Smooth muscle cell (in vitro differentiated cells): ENCODE data around the gene LUC7L2. TPM values are rescaled to one million over a fixed set of nuclear protein-coding genes. Genes with fewer than 3 reads are reported as not detected.

Experiments used
- DNase-seq: peaks from one replicate; lab custom pipeline; 2025; ENCODE audit not compliant: unreplicated experiment; lab: John Stamatoyannopoulos, UW
- H2AFZ ChIP-seq: fragments of 200-600 bp; sonication (generic); 2 replicates; pipeline ENCODE4 v1.6.0; 2016; ENCODE audit warnings: antibody characterized with exemption, low read depth, mild to moderate bottlenecking
- H3F3A ChIP-seq: fragments of 200-600 bp; sonication (generic); 2 replicates; pipeline ENCODE4 v1.6.0; 2017; ENCODE audit warnings: antibody characterized with exemption, low read depth
- H3K27ac ChIP-seq: fragments of 200-600 bp; sonication (generic); 2 replicates; pipeline ENCODE4 v1.5.1; 2016; ENCODE audit warnings: low read depth, mild to moderate bottlenecking
- H3K27me3 ChIP-seq: fragments of 200-600 bp; sonication (generic); 2 replicates; pipeline ENCODE4 v1.6.1; 2016; ENCODE audit warnings: low read depth, mild to moderate bottlenecking
- H3K36me3 ChIP-seq: fragments of 200-600 bp; sonication (generic); 2 replicates; pipeline ENCODE4 v1.5.1; 2016; ENCODE audit warnings: low read depth
- H3K4me1 ChIP-seq: fragments of 200-600 bp; sonication (generic); 2 replicates; pipeline ENCODE4 v1.5.1; 2016; ENCODE audit warnings: low read depth
- H3K4me2 ChIP-seq: fragments of 200-600 bp; sonication (generic); 2 replicates; pipeline ENCODE4 v1.6.0; 2016; ENCODE audit warnings: mild to moderate bottlenecking
- H3K4me3 ChIP-seq: fragments of 200-600 bp; sonication (generic); 2 replicates; pipeline ENCODE4 v1.5.1; 2016; ENCODE audit warnings: mild to moderate bottlenecking
- H3K79me2 ChIP-seq: fragments of 200-600 bp; sonication (generic); 2 replicates; pipeline ENCODE4 v1.6.0; 2016; ENCODE audit warnings: low read depth, mild to moderate bottlenecking
- H3K9ac ChIP-seq: fragments of 200-600 bp; sonication (generic); 2 replicates; pipeline ENCODE4 v1.6.0; 2016; ENCODE audit warnings: low read depth
- H3K9me3 ChIP-seq: fragments of 200-600 bp; sonication (generic); replicated peaks from 2 replicates; pipeline ENCODE4 v1.5.1; 2016; ENCODE audit warnings: low read depth
- H4K20me1 ChIP-seq: fragments of 200-600 bp; sonication (generic); 2 replicates; pipeline ENCODE4 v1.6.0; 2016; ENCODE audit warnings: low read depth
- CTCF ChIP-seq: fragments of 200-600 bp; sonication (generic); IDR thresholded peaks from 2 replicates; pipeline ENCODE4 v1.5.1; 2017; ENCODE audit warnings: borderline replicate concordance, mild to moderate bottlenecking, antibody characterized with exemption; ENCODE audit not compliant: insufficient read depth, poor library complexity, severe bottlenecking
- WGBS: methylation state at CpG from one replicate; pipeline ENCODE4 v1.1.7; 2016; ENCODE audit warnings: low lambda C conversion rate; 5-methylcytosine and 5-hydroxymethylcytosine counted together
- polyA plus RNA-seq: library from polyadenylated mRNA; unstranded; fragments of >200 nt; fragmentation: Nextera tagmentation; extraction: Ambion mirVana; gene quantifications from 2 replicates; pipeline ENCODE4 v1.2.1, GENCODE V29; 2016
- total RNA-seq: library from RNA; depleted of rRNA; stranded (reverse); fragments of >200 nt; gene quantifications from 2 replicates; pipeline ENCODE4 v1.2.3, GENCODE V29; 2014

Gene LUC7L2
- total and polyA plus RNA-seq, 2 experiments from 2014 or later = 60.0 to 70.5 TPM

GRCh38 chr7:139417478-139417877 lies 57.8 kb downstream of the LUC7L2 start:
- Histone ChIP-seq H3F3A (peaks cover 3% of the 10 kb centered on the region), H3K9me3 (no peaks in the 10 kb centered on the region), H3K4me3 (no peak overlapping the region), H3K79me2 (peaks cover 6% of the 10 kb centered on the region), H3K4me2 (no peak overlapping the region), H2AFZ (no peak overlapping the region), H4K20me1 (peaks cover 50% of the 10 kb centered on the region), H3K36me3 (peaks cover 54% of the 10 kb centered on the region), H3K9ac (no peak overlapping the region), H3K27ac (no peak overlapping the region), H3K27me3 (no peaks in the 10 kb centered on the region), H3K4me1 (no peaks in the 10 kb centered on the region)
- no peak for TF ChIP-seq CTCF
- WGBS = 98% methylated on average over 15 of the region's 15 CpGs
- DNase-seq = no peak

GRCh38 chr7:139421123-139421522 lies 61.4 kb downstream of the LUC7L2 start:
- Histone ChIP-seq H4K20me1 (peaks cover 50% of the 10 kb centered on the region), H2AFZ (no peak overlapping the region), H3K27ac (no peak overlapping the region), H3K27me3 (no peaks in the 10 kb centered on the region), H3K79me2 (no peaks in the 10 kb centered on the region), H3K9me3 (no peaks in the 10 kb centered on the region), H3F3A (peaks cover 12% of the 10 kb centered on the region), H3K36me3 (peaks cover 46% of the 10 kb centered on the region), H3K4me1 (no peaks in the 10 kb centered on the region), H3K4me3 (no peak overlapping the region), H3K9ac (no peak overlapping the region), H3K4me2 (no peak overlapping the region)
- 97% methylated on average over 1 of the region's 1 CpG for WGBS
- no peak for DNase-seq
- TF ChIP-seq CTCF = no peak

GRCh38 chr7:139422126-139422525 lies 62.4 kb downstream of the LUC7L2 start:
- Histone ChIP-seq H3K4me3 (no peak overlapping the region), H3K27ac (peak overlapping the region; percentile 54), H3K27me3 (no peaks in the 10 kb centered on the region), H2AFZ (no peak overlapping the region), H3K9ac (no peak overlapping the region), H3K4me2 (no peak overlapping the region), H3F3A (peaks cover 12% of the 10 kb centered on the region), H3K4me1 (no peaks in the 10 kb centered on the region), H3K79me2 (no peaks in the 10 kb centered on the region), H4K20me1 (peaks cover 50% of the 10 kb centered on the region), H3K36me3 (peaks cover 40% of the 10 kb centered on the region), H3K9me3 (no peaks in the 10 kb centered on the region)
- 40% methylated on average over 7 of the region's 7 CpGs for WGBS
- DNase-seq = no peak
- no peak for TF ChIP-seq CTCF

GRCh38 chr7:139423091-139423490 lies 63.4 kb downstream of the LUC7L2 start:
- no peak overlapping the region for H3K4me3 ChIP-seq
- no peak overlapping the region for H3K9ac ChIP-seq
- no peaks in the 10 kb centered on the region for H3K4me1 ChIP-seq
- no peaks in the 10 kb centered on the region for H3K79me2 ChIP-seq
- no peak for DNase-seq
- H3K36me3 ChIP-seq = peaks cover 32% of the 10 kb centered on the region
- no peak overlapping the region for H3K4me2 ChIP-seq
- no peak for TF ChIP-seq CTCF
- WGBS = 77% methylated on average over 4 of the region's 4 CpGs
- H2AFZ ChIP-seq = no peak overlapping the region
- H3K27me3 ChIP-seq = no peaks in the 10 kb centered on the region
- peaks cover 12% of the 10 kb centered on the region for H3F3A ChIP-seq
- H4K20me1 ChIP-seq = peaks cover 56% of the 10 kb centered on the region
- H3K9me3 ChIP-seq = no peaks in the 10 kb centered on the region
- no peak overlapping the region for H3K27ac ChIP-seq
